SU-DHL-6 (cell line): ENCODE data around the gene GRIK5.
"Not testable (repeated sequence)": the region's sequence is repeated elsewhere in the genome, so short reads cannot be mapped to it uniquely, and the experiment has no call there.

Source experiments
- H2AFZ ChIP-seq: fragments of 200-600 bp; sonication (generic); 2 replicates; pipeline ENCODE4 v1.6.1; 2014; ENCODE audit warnings: low read depth, mild to moderate bottlenecking, moderate library complexity, mixed read lengths, antibody characterized with exemption, low read length; ENCODE audit not compliant: severe bottlenecking
- H3F3A ChIP-seq: fragments of 200-600 bp; shearing (Covaris generic); 2 replicates; pipeline ENCODE4 v1.6.0; 2016; ENCODE audit warnings: antibody characterized with exemption, mild to moderate bottlenecking; ENCODE audit not compliant: insufficient read depth
- H3K27ac ChIP-seq: fragments of 200-600 bp; sonication (generic); 2 replicates; pipeline ENCODE4 v1.5.1; 2016; ENCODE audit warnings: low read depth, mild to moderate bottlenecking, low read length, moderate library complexity, mixed read lengths
- H3K27me3 ChIP-seq: fragments of 200-600 bp; sonication (generic), shearing (Covaris generic); 2 replicates; pipeline ENCODE4 v1.6.0; 2014; ENCODE audit warnings: mild to moderate bottlenecking, low read length
- H3K36me3 ChIP-seq: fragments of 200-600 bp; sonication (generic); 2 replicates; pipeline ENCODE4 v1.6.1; 2014; ENCODE audit warnings: mild to moderate bottlenecking, low read length, mixed read lengths
- H3K4me2 ChIP-seq: fragments of 300-600, 200-600 bp; shearing (Covaris generic), sonication (generic); 2 replicates; pipeline ENCODE4 v1.6.0; 2014; ENCODE audit warnings: low read length, low read depth, mild to moderate bottlenecking; ENCODE audit not compliant: poor library complexity, severe bottlenecking
- H3K4me3 ChIP-seq: fragments of 200-600 bp; sonication (generic); 2 replicates; pipeline ENCODE4 v1.5.1; 2014; ENCODE audit warnings: antibody characterized with exemption, low read length, mild to moderate bottlenecking, mixed read lengths; ENCODE audit not compliant: insufficient read depth, poor library complexity, severe bottlenecking
- H3K79me2 ChIP-seq: fragments of 200-600 bp; sonication (generic); 2 replicates; pipeline ENCODE4 v1.6.1; 2014; ENCODE audit warnings: mild to moderate bottlenecking, low read length, moderate library complexity; ENCODE audit not compliant: insufficient read depth
- H3K9ac ChIP-seq: fragments of 200-600 bp; sonication (generic); 2 replicates; pipeline ENCODE4 v1.7.0; 2014; ENCODE audit warnings: mild to moderate bottlenecking, low read length
- H3K9me2 ChIP-seq: fragments of 200-600 bp; sonication (generic); replicated peaks from 2 replicates; pipeline ENCODE4 v1.6.1; 2014; ENCODE audit warnings: low read length; ENCODE audit not compliant: insufficient read depth
- H3K9me3 ChIP-seq: fragments of 200-600 bp; sonication (generic); 2 replicates; pipeline ENCODE4 v1.6.1; 2014; ENCODE audit warnings: low read length, mixed read lengths; ENCODE audit not compliant: insufficient read depth
- H4K20me1 ChIP-seq: fragments of 200-600 bp; sonication (generic); 2 replicates; pipeline ENCODE4 v1.6.1; 2014; ENCODE audit warnings: low read depth, mild to moderate bottlenecking, antibody characterized with exemption, low read length, moderate library complexity, mixed read lengths
- CTCF ChIP-seq: fragments of 200-600 bp; sonication (generic); IDR thresholded peaks from one replicate; pipeline ENCODE4 v1.5.1; 2017; ENCODE audit warnings: antibody characterized with exemption, mild to moderate bottlenecking, low read length, moderate library complexity; ENCODE audit not compliant: insufficient read depth, poor library complexity, severe bottlenecking
- EZH2phosphoT487 ChIP-seq: fragments of 200-600 bp; sonication (generic), shearing (Covaris generic); conservative IDR thresholded peaks from 2 replicates; pipeline ENCODE4 v1.6.1; 2018; ENCODE audit warnings: mild to moderate bottlenecking, antibody characterized with exemption, low read length, moderate library complexity, mixed read lengths

Gene GRIK5

GRCh38 chr19:42042455-42043170 is 27.4 kb downstream of the GRIK5 start:
- no peaks in the 10 kb centered on the region for H3K9me2 ChIP-seq
- no peaks in the 10 kb centered on the region for H4K20me1 ChIP-seq
- no peak overlapping the region for H3K9ac ChIP-seq
- H3K4me2 ChIP-seq = no peak overlapping the region
- no peak overlapping the region for H2AFZ ChIP-seq
- no peaks in the 10 kb centered on the region for H3K9me3 ChIP-seq
- no peak overlapping the region for H3K27ac ChIP-seq
- H3K79me2 ChIP-seq = no peaks in the 10 kb centered on the region
- no peaks in the 10 kb centered on the region for H3F3A ChIP-seq
- H3K27me3 ChIP-seq = no peaks in the 10 kb centered on the region
- H3K36me3 ChIP-seq = no peaks in the 10 kb centered on the region
- H3K4me3 ChIP-seq = no peak overlapping the region
- no peak for TF ChIP-seq CTCF
- TF ChIP-seq EZH2phosphoT487 = no peak

GRCh38 chr19:42040491-42040890 is 29.5 kb downstream of the GRIK5 start:
- H2AFZ ChIP-seq, H3K4me2 ChIP-seq, H3K9me2 ChIP-seq, H3K27ac ChIP-seq, H3K79me2 ChIP-seq, H3F3A ChIP-seq, H3K9me3 ChIP-seq, H3K9ac ChIP-seq, H3K27me3 ChIP-seq, H4K20me1 ChIP-seq, H3K36me3 ChIP-seq, H3K4me3 ChIP-seq: not testable (repeated sequence)

- Histone ChIP-seq H3K4me3 (no peak overlapping the region), H3F3A (no peaks in the 10 kb centered on the region), H4K20me1 (no peaks in the 10 kb centered on the region), H3K9me2 (no peaks in the 10 kb centered on the region), H3K9me3 (no peaks in the 10 kb centered on the region), H3K36me3 (no peaks in the 10 kb centered on the region), H3K4me2 (no peak overlapping the region), H3K9ac (no peak overlapping the region), H3K79me2 (no peaks in the 10 kb centered on the region), H3K27ac (no peak overlapping the region), H2AFZ (no peak overlapping the region), H3K27me3 (no peaks in the 10 kb centered on the region)
- TF ChIP-seq EZH2phosphoT487 = no peak
- TF ChIP-seq CTCF = no peak
Observed at GRCh38 chr19:42040031-42040430, 30.0 kb downstream of the GRIK5 start.

- Histone ChIP-seq H3K27ac (no peak overlapping the region), H3K9me2 (no peaks in the 10 kb centered on the region), H3F3A (no peaks in the 10 kb centered on the region), H3K9ac (no peak overlapping the region), H3K27me3 (no peaks in the 10 kb centered on the region), H3K4me2 (no peak overlapping the region), H3K79me2 (no peaks in the 10 kb centered on the region), H3K4me3 (no peak overlapping the region), H3K36me3 (no peaks in the 10 kb centered on the region), H4K20me1 (no peaks in the 10 kb centered on the region), H2AFZ (no peak overlapping the region), H3K9me3 (no peaks in the 10 kb centered on the region)
- TF ChIP-seq CTCF (no peak), EZH2phosphoT487 (no peak)
Observed at GRCh38 chr19:42038666-42039065, 31.3 kb downstream of the GRIK5 start.
